ENCODE results near the gene EIPR1. TPM values are rescaled to one million over a fixed set of nuclear protein-coding genes. Genes with fewer than 3 reads are reported as not detected.

Gene EIPR1
- total RNA-seq, 1 experiment from 2014 or later: 27.8 TPM

GRCh38 chr2:3146175-3146574 is 231.4 kb downstream of the EIPR1 start:
- H2AFZ ChIP-seq (ENCODE audit: low read length): no peak overlapping the region
- no peak overlapping the region for H2BK5ac ChIP-seq (ENCODE audit: insufficient read length, low read length)
- H4K5ac ChIP-seq (ENCODE audit: insufficient read length, low read depth, low read length): no peak overlapping the region
- H3K9ac ChIP-seq (ENCODE audit: extremely low read depth, insufficient read length, low read length): no peak overlapping the region
- Mint-ChIP-seq H3K27ac (no peak overlapping the region; a peak in 1 of 7 replicates), H3K4me1 (peaks cover 2 to 5% of the 10 kb centered on the region in 2 experiments), H3K9me3 (peaks cover 4 to 8% of the 10 kb centered on the region in 2 experiments; a peak in 4 of 5 replicates), H3K36me3 (ENCODE audit: insufficient read depth in 1 of 3, low read depth in 3 of 3) (peaks cover 7 to 10% (median 7%) of the 10 kb centered on the region in 3 experiments; a peak in 6 of 7 replicates), H3K4me3 (no peak overlapping the region), H3K27me3 (ENCODE audit: low read depth) (no peaks in the 10 kb centered on the region)
- no peak overlapping the region for H3T11ph ChIP-seq (ENCODE audit: low read length)
- no peaks in the 10 kb centered on the region for H3K9me3 ChIP-seq (ENCODE audit: control insufficient read depth, low read depth, low read length)
- H3K4me2 ChIP-seq (ENCODE audit: insufficient read depth, insufficient read length, low read length): no peak overlapping the region
- H2BK12ac ChIP-seq (ENCODE audit: insufficient read length, low read depth, low read length): no peak overlapping the region
- no peaks in the 10 kb centered on the region for H3K79me1 ChIP-seq (ENCODE audit: insufficient read depth, low read depth, low read length, poor library complexity, severe bottlenecking)
- no peak overlapping the region for H2BK20ac ChIP-seq (ENCODE audit: low read depth, low read length, poor library complexity, severe bottlenecking)
- no peak overlapping the region for H2BK15ac ChIP-seq (ENCODE audit: low read depth, low read length)
- H3K27me3 ChIP-seq (ENCODE audit: insufficient read depth, low read length): no peaks in the 10 kb centered on the region
- no peak overlapping the region for H4K8ac ChIP-seq (replicated peaks; ENCODE audit: insufficient read length, low read depth, low read length)
- H3K4ac ChIP-seq (ENCODE audit: low read depth, low read length): no peak overlapping the region
- H3K23me2 ChIP-seq (ENCODE audit: insufficient read length, low read depth, low read length, poor library complexity, severe bottlenecking): no peaks in the 10 kb centered on the region
- TF ChIP-seq CTCF (conservative IDR thresholded peaks at IDR 0.05): no peak
- no peak overlapping the region for H4K91ac ChIP-seq (ENCODE audit: insufficient read length, low read depth, low read length)
- no CpG with 5 or more reads among the region's 8 CpGs for whole genome bisulfite sequencing (ENCODE audit: extremely low coverage, insufficient read length, low lambda C conversion rate)
- no peak overlapping the region for H3K18ac ChIP-seq (ENCODE audit: insufficient read length, low read depth, low read length)
- H4K20me1 ChIP-seq (ENCODE audit: control insufficient read depth, insufficient read depth, insufficient read length): no peaks in the 10 kb centered on the region
- no peak overlapping the region for H3K27ac ChIP-seq (ENCODE audit: insufficient read length, low read depth, low read length)
- no peaks in the 10 kb centered on the region for H3K4me1 ChIP-seq (ENCODE audit: insufficient read depth, low read length)
- no peak for DNase-seq
- H3K23ac ChIP-seq (ENCODE audit: insufficient read length, low read depth, low read length): no peak overlapping the region
- no peak overlapping the region for H2AK5ac ChIP-seq (ENCODE audit: insufficient read length, low read length)
- no peak overlapping the region for H3K56ac ChIP-seq (ENCODE audit: insufficient read length, low read depth, low read length)
- H3K14ac ChIP-seq (ENCODE audit: insufficient read depth, low read length): no peak overlapping the region
- no peak overlapping the region for H2BK120ac ChIP-seq (ENCODE audit: low read depth, low read length, poor library complexity, severe bottlenecking)
- no peaks in the 10 kb centered on the region for H3K79me2 ChIP-seq (ENCODE audit: insufficient read depth, low read length)
